Endometrial microvascular endothelial cells (primary cell): ENCODE results near the gene GTF3C2. TPM values are rescaled to one million over a fixed set of nuclear protein-coding genes. Genes with fewer than 3 reads are reported as not detected.
"Not testable (repeated sequence)": the region's sequence is repeated elsewhere in the genome, so short reads cannot be mapped to it uniquely, and the experiment has no call there.

Source experiments
- in situ Hi-C: cut with HindIII; loops from 2 replicates; pipeline ENCODE4 v1.10.0; 2017; ENCODE audit warnings: low sequenced_read_pairs, low pct_unique_long_range_greater_than_20kb; ENCODE audit errors: inconsistent ontology term
- total RNA-seq: library from RNA; depleted of rRNA; stranded (reverse); fragments of >200 nt; gene quantifications from one replicate; pipeline ENCODE4 v1.2.3, GENCODE V29; 2015; ENCODE audit errors: inconsistent ontology term

Gene GTF3C2
- total RNA-seq, 1 donor from 2014 or later, result 43.2 TPM

- in situ Hi-C loops, result no loop called here
These were observed 31.8 kb downstream of the GTF3C2 start for GRCh38 chr2:27324720-27325119.

DNA sequence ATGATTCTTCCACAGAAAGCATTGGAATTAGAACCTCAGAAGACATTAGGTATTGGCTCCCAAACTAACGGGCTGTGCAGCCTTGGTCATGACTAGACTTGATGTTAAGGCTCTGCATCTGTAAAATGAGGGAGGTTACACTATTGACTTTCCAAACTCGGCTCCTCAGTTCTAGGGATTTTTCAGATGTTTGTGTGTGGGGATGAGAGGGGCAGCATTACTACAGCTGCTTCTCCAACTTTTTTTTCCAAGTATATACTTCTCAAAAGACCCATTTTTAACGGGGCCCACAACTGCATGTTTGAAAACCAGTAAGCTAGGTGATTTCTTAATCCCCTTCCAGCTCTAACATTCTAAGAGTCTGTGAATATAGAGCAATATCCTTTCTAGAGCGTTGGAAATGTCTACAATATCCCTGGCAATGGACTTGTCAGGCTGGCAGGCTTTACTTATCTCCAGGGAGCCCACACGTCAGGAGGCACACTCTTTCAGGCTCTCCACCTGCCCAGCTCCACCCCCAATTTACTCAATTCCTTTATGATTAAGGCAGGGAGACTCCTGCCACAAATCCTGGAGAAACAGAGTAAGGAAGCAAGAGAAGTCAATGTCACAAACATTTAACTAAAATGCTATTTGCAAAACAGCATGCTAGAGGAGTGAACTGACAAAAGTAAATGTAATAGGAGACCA is 32.8 kb downstream of the GTF3C2 start:
- in situ Hi-C loops, result no loop called here

- in situ Hi-C loops, result no loop called here
These were observed 33.6 kb downstream of the GTF3C2 start, which contains the start of gene MPV17 for GRCh38 chr2:27322766-27323595. MPV17 (minus strand) TSS chr2:27323097; CDS start chr2:27322517, 580 bp downstream.

DNA sequence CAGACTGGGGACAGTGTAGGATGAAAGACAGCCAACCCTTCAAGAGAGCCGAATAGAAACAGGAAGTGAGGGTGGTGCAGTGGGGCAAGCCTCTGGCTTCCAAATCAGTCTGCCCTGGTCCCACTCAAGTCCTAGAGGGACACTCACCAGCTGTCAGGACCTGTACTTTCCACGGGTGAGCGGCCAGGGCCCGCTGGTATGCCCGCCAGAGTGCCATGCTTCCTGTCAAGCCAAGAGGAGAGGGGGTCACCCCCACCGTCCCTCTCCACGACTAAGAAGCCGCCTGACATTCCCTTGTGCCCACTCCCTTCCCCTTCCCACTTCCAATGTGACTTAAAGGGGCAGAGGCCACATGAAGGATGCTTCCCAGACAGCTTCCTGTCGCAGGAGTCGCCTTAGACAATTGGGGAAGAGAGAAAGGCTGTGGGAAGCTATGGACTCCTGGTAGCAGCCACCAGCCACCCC is 34.2 kb downstream of the GTF3C2 start:
- in situ Hi-C loops, result no loop called here

- in situ Hi-C loops, result no loop called here
These were observed 35.5 kb downstream of the GTF3C2 start for GRCh38 chr2:27320958-27321543.

DNA sequence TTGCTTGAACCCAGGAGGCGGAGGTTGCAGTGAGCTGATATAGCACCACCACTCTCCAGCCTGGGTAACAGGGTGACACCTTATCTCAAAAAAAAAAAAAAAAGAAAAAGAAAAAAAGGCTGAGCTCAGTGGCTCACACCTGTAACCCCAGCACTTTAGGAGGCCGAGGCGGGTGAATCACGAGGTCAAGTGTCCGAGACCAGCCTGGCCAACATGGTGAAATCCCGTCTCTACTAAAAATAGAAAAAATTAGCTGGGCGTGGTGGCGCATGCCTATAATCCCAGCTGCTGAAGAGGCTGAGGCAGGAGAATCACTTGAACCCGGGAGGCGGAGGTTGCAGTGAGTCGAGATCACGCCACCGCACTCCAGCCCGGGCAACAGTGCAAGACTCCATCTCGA is 36.7 kb downstream of the GTF3C2 start:
- in situ Hi-C loops, result not testable (repeated sequence)

GRCh38 chr2:27316655-27317412 is 39.7 kb downstream of the GTF3C2 start:
- in situ Hi-C loops, result no loop called here

- in situ Hi-C loops, result no loop called here
These were observed 41.4 kb downstream of the GTF3C2 start for GRCh38 chr2:27315122-27315521.

DNA sequence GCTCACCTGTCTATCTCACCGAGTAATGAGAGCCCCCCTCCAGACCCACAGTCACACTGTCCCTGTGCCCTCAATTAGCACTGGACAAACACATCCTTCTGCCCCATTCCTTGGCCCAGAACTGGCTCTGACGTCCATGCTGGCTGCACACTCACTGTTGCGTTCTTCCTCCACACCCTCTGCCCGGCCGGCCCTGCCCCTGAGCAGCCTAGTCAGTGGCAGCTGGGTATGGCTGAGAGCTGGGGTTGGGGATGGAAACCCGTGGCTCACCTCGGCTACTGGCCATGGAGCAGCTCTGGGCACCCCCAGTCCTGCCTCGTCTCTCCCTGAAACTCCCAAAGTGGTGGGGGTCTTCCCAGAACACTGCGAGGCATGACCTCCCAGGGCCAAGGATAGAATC is 41.9 kb downstream of the GTF3C2 start:
- in situ Hi-C loops, result no loop called here

GRCh38 chr2:27313882-27314645 is 42.5 kb downstream of the GTF3C2 start:
- in situ Hi-C loops, result no loop called here

DNA sequence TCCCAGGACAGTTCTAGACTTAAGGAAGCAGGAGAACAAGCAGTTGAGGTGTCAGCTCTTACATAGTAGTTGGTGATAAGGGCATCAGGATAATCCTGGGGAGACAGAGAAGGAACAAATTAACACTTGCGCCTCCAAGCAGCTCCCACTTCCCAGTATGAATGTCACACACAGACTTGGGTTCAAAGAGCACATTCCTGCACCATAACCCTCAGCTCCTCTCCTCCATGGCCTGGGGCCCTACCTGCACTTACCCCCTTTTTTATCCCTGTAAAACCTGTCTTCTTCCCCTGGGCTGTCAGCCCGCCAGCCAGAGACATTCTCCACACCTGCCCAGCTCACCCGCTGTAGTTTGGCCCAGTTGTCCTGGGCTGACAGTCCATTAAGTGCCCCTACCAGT is 44.4 kb downstream of the GTF3C2 start:
- in situ Hi-C loops, result no loop called here

DNA sequence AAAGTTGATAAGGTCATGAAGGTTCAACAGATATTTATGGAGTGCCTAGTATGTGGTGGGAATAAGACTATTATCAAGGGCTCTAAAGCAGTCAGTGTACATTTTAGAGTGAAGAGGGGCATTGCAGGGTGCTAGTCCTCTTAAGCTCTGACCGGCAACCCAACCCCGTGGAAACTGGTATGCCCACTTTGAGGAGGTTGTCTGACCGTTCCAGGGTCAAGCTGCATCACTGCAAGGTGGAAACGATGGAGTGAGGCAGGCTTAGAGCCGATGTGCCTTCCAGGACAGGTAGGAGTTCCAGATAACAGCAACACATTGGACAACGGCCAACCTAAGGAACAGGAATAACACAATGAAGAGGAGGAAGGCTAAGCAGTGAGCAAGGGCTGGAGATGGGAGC is 46.9 kb downstream of the GTF3C2 start:
- in situ Hi-C loops, result no loop called here

DNA sequence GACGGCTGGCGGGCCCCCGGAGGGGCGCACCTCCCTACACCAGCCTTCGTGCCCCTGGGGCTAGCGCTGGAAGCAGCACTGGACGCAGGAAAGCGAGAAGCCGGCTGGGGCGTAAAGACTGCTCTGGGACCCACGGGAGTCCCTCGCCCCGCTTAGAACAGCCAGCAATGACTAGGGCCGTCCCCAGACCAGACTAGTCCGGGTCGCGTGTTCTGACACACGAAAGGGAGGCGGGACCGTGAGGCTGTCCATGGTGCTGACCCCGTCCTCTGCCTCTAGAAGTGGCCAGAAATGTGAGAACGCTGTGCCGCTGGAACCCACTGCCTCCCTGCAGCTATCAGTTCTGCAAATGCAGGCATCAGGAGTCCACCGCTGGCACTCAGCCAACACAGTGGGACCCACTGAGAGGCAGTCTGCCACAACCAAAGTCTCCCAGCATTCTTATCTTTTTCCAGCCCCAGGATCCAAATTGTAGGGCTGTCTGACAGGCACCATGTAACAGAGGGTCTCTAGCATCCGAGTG is 48.1 kb downstream of the GTF3C2 start, which contains the start of gene UCN:
Gene UCN, minus strand, starts transcription at position 87 of the 523 bp plus-strand sequence. CDS start 550 bp downstream, outside the sequence.
- in situ Hi-C loops, result no loop called here

- in situ Hi-C loops, result no loop called here
These were observed 48.8 kb downstream of the GTF3C2 start for GRCh38 chr2:27307545-27308358.

GRCh38 chr2:27307287-27307544 is 49.3 kb downstream of the GTF3C2 start:
- in situ Hi-C loops, result no loop called here

GRCh38 chr2:27306573-27307286 is 49.8 kb downstream of the GTF3C2 start:
- in situ Hi-C loops, result no loop called here

DNA sequence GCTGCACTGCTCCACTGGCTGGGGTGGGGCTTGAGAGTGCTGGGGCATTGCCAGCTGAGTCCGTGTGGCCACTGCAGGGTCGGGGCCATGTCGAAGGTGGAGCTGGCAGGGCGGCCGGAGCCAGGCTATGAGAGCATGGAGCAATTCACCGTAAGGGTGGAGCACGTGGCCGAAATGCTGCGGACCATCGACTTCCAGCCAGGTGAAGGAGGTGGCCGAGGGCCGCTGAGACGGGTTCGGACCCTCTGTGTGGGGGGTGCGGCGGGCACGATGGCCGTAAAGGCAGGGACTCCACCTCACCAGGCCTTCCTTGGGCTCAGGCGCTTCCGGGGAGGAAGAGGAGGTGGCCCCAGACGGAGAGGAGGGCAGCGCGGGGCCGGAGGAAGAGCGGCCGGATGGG is 50.4 kb downstream of the GTF3C2 start:
- in situ Hi-C loops, result no loop called here
